Inflammatory macrophage treated with lipopolysaccharide for 4 hours (primary cell): ENCODE measurements around the gene AP4E1.
"Not testable (repeated sequence)": the region's sequence is repeated elsewhere in the genome, so short reads cannot be mapped to it uniquely, and the experiment has no call there.

ENCODE experiments used
- DNase-seq: peaks from one replicate; pipeline ENCODE4 v3.0.0-alpha.2; 2020

AP4E1 gene

DNA sequence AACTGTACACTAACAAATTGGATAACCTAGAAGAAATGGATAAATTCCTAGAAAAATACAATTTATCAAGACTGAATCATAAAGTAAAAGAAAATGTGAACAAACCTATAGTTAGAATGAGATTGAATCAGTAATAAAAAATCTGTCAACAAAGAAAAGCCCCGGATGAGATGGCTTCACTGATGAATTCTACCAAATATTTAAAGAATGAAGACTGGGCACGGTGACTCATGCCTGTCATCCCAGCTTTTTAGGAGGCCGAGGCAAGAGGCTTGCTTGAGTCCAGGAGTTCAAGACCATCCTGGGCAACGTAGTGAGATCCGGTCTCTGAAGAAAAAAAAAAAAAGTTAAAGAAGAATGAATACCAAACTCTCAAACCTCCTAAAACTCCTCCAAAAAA is 17.7 kb upstream of the AP4E1 start:
- DNase-seq = no peak

DNA sequence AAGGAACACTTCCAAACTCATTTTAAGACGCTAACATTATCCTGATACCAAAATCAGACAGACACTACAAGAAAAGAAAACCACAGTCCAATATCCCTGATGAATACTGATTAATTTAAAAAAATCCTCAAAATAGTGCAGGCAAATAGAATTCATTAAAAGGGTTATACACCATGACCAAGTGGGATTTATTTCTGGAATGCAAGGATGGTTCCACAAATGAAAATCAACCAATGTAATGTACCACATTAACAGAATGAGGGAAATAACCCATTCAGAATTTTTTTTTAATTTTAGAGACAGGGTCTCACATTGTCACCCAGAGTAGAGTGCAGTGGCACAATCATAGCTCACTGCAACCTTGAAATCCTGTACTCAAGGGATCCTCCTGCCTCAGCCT is 17.3 kb upstream of the AP4E1 start:
- DNase-seq = no peak

DNA sequence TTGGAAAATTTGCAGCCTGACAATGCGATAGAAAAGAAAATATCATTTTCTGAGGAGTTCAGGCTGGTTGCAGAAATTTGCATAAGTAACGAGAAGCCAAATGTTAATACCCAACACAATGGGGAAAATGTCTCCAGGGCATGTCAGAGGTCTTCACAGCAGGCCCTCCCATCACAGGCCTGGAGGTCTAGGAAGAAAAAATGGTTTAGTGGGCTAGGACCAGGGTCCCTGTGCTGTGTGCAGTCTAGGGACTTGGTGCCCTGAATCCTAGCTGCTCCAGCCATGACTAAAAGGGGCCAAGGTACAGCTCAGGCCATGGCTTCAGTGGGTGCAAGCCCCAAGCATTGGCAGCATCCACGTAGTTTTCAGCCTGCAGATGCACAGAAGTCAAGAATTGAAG is 14.5 kb upstream of the AP4E1 start:
- no peak for DNase-seq

- DNase-seq = not testable (repeated sequence)
Measured at GRCh38 chr15:50901390-50901789, 7.1 kb upstream of the AP4E1 start.

GRCh38 chr15:50904211-50904610 is 4.3 kb upstream of the AP4E1 start:
- DNase-seq = peak; percentile 70

- DNase-seq = no peak
Measured at GRCh38 chr15:50905055-50905454, 3.4 kb upstream of the AP4E1 start.

GRCh38 chr15:50906954-50907600 is 1.4 kb upstream of the AP4E1 start:
- DNase-seq = peak; percentile 59

DNA sequence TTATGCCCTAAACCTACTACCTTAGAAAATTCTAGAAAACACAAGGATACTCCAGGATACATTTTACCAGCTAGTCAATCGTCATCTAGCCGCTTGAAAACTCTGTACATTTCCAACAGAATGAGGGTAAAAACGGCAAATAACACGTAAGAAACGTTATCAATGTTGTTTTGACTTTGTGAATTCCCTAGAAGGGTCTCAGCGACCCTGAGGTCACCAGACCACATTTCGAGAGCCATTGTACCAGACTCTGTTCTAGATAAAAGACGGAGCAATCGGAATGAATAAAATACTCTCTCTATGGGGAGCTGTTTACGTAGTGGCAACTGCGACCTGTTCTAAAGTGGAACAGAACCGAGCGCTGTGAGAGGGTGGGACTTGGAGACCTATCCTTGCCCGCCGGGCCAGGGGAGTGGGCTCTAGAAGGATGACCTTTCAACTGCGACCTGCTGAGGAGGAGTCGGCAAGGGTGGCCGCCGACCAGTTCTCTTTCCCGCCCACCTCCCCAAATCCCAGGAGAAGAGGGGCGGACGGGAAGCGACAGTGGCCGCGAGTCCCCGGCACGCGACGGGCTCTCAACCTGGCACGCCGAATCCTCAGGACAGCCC is 778 bp upstream of the AP4E1 start:
- DNase-seq = peak; percentile 31

DNA sequence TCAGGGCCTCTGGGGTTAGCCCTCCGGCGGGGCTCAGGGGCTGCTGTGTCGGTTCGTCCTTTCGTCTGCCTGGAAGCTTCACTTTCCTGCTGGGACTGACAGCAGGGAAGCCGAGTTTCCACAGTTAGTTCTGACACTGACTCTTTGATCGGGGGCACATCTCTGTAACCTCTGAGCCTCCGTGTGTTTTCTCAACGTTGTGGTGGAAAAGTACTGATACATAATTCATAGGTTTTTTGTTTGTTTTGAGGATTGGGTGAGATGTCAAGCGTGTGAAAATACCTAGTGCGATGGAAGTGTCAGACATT is 481 bp downstream of the AP4E1 start:
- no peak for DNase-seq

GRCh38 chr15:50910426-50910795 is 1.9 kb downstream of the AP4E1 start:
- DNase-seq = not testable (repeated sequence)

GRCh38 chr15:50911001-50911400 is 2.5 kb downstream of the AP4E1 start:
- DNase-seq = no peak

GRCh38 chr15:50911621-50912020 is 3.1 kb downstream of the AP4E1 start:
- DNase-seq = peak; percentile 67

GRCh38 chr15:50916400-50916799 is 7.9 kb downstream of the AP4E1 start:
- no peak for DNase-seq

- not testable (repeated sequence) for DNase-seq
Measured at GRCh38 chr15:50919359-50919758, 10.9 kb downstream of the AP4E1 start.

- DNase-seq = no peak
Measured at GRCh38 chr15:50925281-50925680, 16.8 kb downstream of the AP4E1 start.

- DNase-seq = no peak
Measured at GRCh38 chr15:50929062-50929461, 20.6 kb downstream of the AP4E1 start.

DNA sequence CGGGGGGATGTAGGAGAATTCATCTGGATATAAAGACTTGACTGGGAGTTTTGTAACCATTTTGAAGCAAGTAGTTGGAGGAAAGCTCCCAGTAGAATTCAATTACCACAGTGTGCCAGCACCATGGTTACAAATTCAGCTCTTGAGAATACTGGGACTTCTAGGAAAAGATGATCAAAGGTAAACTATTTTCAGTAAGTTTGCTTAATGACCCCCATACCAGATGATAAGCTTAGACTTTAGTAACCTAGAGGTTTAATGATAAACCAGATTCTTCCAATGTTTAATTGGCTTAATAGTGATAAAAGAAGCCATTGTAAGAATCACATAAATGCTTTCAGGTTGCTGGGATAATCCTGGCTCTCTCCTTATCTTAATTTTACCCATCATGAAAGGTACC is 22.3 kb downstream of the AP4E1 start:
- no peak for DNase-seq

GRCh38 chr15:50933341-50933740 is 24.9 kb downstream of the AP4E1 start:
- DNase-seq = peak; percentile 48

GRCh38 chr15:50938525-50938924 is 30.0 kb downstream of the AP4E1 start:
- no peak for DNase-seq

DNA sequence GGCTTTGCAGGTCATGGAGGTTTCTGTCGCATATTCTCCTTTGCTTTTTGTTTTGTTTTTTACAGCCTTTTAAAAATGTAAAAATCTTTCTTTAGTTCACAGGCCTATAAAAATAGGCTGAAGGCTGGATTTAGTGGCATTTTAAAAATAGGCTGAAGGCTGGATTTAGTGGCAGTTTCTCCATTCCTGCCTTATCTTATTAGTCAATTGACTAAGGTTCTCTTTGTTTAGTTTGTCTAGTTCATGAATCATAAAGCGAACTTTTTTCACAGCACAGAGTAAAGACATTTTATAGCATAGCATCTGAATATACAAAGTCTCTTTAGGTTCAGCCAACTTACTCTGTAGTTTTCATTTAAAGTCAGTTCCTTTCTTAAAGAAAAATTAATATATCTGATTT is 31.4 kb downstream of the AP4E1 start:
- DNase-seq = no peak

DNA sequence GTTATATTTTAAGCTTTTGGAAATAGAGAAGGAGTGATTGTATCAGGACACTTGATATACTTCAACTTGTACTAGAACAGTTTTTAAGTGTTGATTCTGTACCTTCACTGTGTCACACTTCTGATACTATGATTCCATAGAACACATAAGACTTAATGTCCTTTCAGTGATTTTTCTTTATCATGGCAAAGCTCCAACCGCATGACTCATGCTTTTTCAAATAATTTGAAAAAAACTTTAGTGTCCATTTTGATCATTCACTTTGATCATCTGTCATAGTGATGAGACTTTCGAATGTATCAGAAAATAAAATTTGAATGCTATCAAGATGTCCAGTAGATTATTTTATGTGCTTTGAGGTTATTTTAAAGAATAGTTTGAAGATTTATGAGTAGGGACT is 32.0 kb downstream of the AP4E1 start:
- DNase-seq = no peak

DNA sequence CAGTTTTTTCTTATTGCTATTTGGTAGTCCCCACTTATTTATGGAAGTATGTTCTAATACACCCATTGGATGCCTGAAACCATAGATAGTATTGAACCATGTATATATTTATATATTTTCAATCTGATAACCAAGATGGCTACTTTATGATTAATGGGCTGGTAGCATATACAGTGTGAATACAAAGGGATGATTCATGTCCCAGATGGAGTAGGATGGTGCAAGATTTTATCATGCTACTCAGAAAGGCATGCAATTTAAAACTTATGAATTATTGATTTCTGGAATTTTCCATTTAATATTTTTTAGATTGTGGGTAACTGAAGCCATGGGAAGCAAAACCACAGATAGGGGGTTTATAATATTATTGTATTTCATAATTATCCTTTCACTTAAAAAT is 35.2 kb downstream of the AP4E1 start:
- no peak for DNase-seq

DNA sequence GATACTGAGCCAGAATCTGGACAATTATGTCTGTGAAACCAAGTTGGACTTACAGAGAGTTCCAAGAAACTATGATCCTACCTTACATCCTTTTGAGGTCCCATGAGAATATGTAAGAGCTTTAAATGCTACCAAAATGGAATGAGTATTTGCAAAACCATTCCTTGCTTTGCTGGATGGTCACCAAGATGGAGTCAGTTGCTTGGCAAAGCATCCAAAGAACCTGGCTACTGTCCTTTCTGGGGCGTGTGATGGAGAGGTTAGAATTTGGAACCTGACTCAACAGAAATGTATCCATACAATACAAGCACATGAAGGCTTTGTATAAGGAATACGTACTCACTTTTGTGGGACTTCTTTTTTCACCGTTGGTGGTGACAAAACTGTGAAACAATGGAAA is 36.2 kb downstream of the AP4E1 start:
- no peak for DNase-seq

DNA sequence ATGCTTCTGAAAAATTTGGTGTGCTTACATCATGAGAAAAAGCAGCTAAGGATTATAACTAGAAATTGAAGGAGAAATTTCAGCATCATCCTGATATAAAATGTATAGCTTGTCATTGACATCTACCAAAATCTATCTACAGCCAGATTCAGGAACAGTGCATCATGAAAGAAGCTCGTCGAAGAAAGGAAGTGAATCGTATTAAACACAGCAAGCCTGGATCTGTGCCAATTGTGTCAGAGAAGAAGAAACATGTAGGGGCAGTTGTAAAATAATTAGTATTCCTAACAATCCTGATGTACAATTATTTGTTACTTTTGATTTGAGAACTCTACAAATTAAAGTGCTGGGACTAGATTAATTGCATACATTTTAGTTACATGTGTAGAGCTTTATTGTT is 37.2 kb downstream of the AP4E1 start:
- peak; percentile 26 for DNase-seq

DNA sequence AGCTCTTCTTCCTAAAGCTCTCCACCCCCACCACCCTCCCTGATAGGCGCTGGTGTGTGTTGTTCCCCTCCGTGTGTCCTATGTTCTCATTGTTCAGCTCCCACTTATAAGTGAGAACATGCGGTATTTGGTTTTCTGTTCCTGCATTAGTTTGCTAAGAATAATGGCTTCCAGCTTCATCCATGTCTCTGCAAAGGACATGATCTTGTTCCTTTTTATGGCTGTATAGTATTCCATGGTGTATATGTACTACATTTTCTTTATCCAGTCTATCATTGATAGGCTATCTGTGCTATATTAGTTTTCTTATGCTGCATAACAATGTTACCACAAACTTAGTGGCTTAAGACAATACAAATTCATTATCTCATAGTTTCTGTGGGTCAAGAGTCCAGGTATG is 42.3 kb downstream of the AP4E1 start:
- not testable (repeated sequence) for DNase-seq
